Caco-2 (cell line): ENCODE measurements around the gene ZSCAN20. TPM values are rescaled to one million over a fixed set of nuclear protein-coding genes. Genes with fewer than 3 reads are reported as not detected.

Source experiments
- BruUV-seq: library from RNA; stranded (reverse); fragments of 400-500 nt; replicated peaks from 2 replicates; lab custom pipeline; 2021; lab: Mats Ljungman, UMichigan
- CTCF ChIA-PET: fragments of 300-600 bp; sonication (Branson Sonifier 250); formaldehyde crosslinking; loops from one replicate; lab custom pipeline; 2022; ENCODE audit warnings: antibody characterized with exemption; lab: Charles Lee
- POLR2A ChIA-PET: fragments of 300-600 bp; sonication (Branson Sonifier 250); formaldehyde crosslinking; loops from one replicate; lab custom pipeline; 2022; ENCODE audit warnings: antibody characterized with exemption; lab: Charles Lee
- DNase-seq, 2 experiments: peaks; one replicate each; pipeline versions ENCODE4 v3.0.0 to v3.0.0-alpha.2; 2020 to 2022
- H3K27me3 ChIP-seq: replicated peaks from 2 replicates; pipeline ENCODE4 v1.6.0; 2011; ENCODE audit warnings: low read length; ENCODE audit not compliant: control insufficient read depth, insufficient read depth
- H3K36me3 ChIP-seq: 2 replicates; pipeline ENCODE4 v1.5.1; 2011; ENCODE audit warnings: low read length; ENCODE audit not compliant: control insufficient read depth, insufficient read depth
- H3K4me1 ChIP-seq: fragments of 250-450 bp; sonication (Bioruptor Pico); 2 replicates; pipeline ENCODE4 v1.5.1; 2020; ENCODE audit warnings: mild to moderate bottlenecking
- H3K4me3 ChIP-seq: 2 replicates; pipeline ENCODE4 v1.5.1; 2011; ENCODE audit warnings: low read depth, mild to moderate bottlenecking, control low read depth, low read length
- H3K9me3 ChIP-seq: fragments of 250-450 bp; sonication (Bioruptor Pico); 2 replicates; pipeline ENCODE4 v1.5.1; 2020; ENCODE audit warnings: mild to moderate bottlenecking, moderate library complexity
- H3K27ac Mint-ChIP-seq: one replicate; pipeline ENCODE4 v1.8.0; 2022; ENCODE audit warnings: mixed read lengths; ENCODE audit not compliant: unreplicated experiment
- H3K27me3 Mint-ChIP-seq: one replicate; pipeline ENCODE4 v1.8.0; 2022; ENCODE audit warnings: mixed read lengths; ENCODE audit not compliant: insufficient read depth, unreplicated experiment
- H3K36me3 Mint-ChIP-seq: one replicate; pipeline ENCODE4 v1.8.0; 2022; ENCODE audit warnings: mild to moderate bottlenecking, mixed read lengths; ENCODE audit not compliant: insufficient read depth, unreplicated experiment
- H3K4me1 Mint-ChIP-seq: one replicate; pipeline ENCODE4 v1.8.0; 2022; ENCODE audit warnings: low read depth, mixed read lengths; ENCODE audit not compliant: unreplicated experiment
- H3K4me3 Mint-ChIP-seq: one replicate; pipeline ENCODE4 v1.8.0; 2022; ENCODE audit warnings: mild to moderate bottlenecking, moderate library complexity, mixed read lengths; ENCODE audit not compliant: unreplicated experiment
- H3K9me3 Mint-ChIP-seq: one replicate; pipeline ENCODE4 v1.8.0; 2022; ENCODE audit warnings: mixed read lengths; ENCODE audit not compliant: unreplicated experiment
- CTCF ChIP-seq, 2 experiments: fragments of 200-600 bp in 1 of 2; IDR thresholded peaks; 1 replicate in 1 of 2; 2 replicates in 1 of 2; pipeline versions ENCODE4 v1.5.1 to v1.8.0; 2011 to 2022; ENCODE audit warnings: antibody characterized with exemption in 1 of 2, control low read depth in 1 of 2, inconsistent platforms in 1 of 2, low read depth in 1 of 2, low read length in 1 of 2, mild to moderate bottlenecking in 1 of 2, moderate library complexity in 1 of 2; ENCODE audit not compliant: insufficient read depth in 1 of 2, severe bottlenecking in 1 of 2, unreplicated experiment in 1 of 2
- intact Hi-C: fragments of 100-400 bp; cut with micrococcal nuclease; formaldehyde crosslinking; loops from one replicate; pipeline ENCODE4 v1.10.0; 2022; ENCODE audit not compliant: unreplicated experiment
- total RNA-seq: library from RNA; stranded (reverse); gene quantifications from 2 replicates; pipeline ENCODE4 v1.2.3, GENCODE V29; 2022

ZSCAN20 gene
- total RNA-seq, 1 experiment from 2014 or later: 3.0 TPM

DNA sequence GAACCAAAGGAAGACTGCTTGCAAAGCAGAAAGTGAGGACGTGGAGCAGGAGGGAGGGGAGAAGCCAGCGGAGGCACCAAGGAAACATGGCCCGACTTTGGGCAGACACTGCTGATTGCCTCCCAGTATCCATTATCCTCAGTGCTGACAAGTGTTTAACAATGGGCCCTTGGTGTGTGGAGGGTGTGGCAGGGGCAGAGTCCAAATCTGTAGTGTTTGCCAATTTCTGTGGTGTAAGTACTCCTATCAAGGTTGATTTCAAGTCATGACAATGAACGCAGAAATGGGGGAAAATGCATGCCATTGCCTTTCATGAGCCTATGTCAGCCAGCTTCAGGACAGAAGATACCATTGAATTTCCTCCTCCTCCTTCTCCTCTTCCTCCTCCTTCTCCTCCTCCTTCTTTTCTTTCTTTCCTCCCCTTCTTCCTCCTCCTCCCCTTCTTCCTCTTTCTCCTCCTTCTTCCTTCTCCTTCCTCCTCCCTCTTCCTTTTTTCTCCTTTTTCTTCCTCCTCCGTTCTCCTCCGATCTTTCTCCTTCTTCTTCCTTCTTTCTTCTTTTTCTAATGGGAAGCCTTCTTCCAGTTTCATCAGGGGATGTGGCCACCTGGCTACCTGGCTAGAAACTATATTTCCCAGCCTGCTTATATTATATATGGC, 31.2 kb upstream of the ZSCAN20 start:
- H3K4me3 Mint-ChIP-seq: no peak overlapping the region
- no TSS peak for BruUV-seq
- H3K27me3 Mint-ChIP-seq: peaks cover 3% of the 10 kb centered on the region
- no peak for TF ChIP-seq CTCF (IDR thresholded peaks at IDR 0.05; ENCODE audit: insufficient read depth in 1 of 2, low read depth in 1 of 2, low read length in 1 of 2, severe bottlenecking in 1 of 2, unreplicated experiment in 1 of 2)
- H3K36me3 Mint-ChIP-seq: no peaks in the 10 kb centered on the region
- no peak overlapping the region for H3K27ac Mint-ChIP-seq
- ChIA-PET POLR2A (no interaction called here), CTCF (no interaction called here)
- no peaks in the 10 kb centered on the region for H3K4me1 Mint-ChIP-seq
- no peak for DNase-seq
- intact Hi-C loops: no loop called here
- no peaks in the 10 kb centered on the region for H3K27me3 ChIP-seq
- no peaks in the 10 kb centered on the region for H3K36me3 ChIP-seq
- peaks cover 3% of the 10 kb centered on the region; the same call in 1 of the 2 replicates for H3K9me3 ChIP-seq
- no peak overlapping the region for H3K4me3 ChIP-seq
- no peaks in the 10 kb centered on the region for H3K9me3 Mint-ChIP-seq
- H3K4me1 ChIP-seq: no peaks in the 10 kb centered on the region

DNA sequence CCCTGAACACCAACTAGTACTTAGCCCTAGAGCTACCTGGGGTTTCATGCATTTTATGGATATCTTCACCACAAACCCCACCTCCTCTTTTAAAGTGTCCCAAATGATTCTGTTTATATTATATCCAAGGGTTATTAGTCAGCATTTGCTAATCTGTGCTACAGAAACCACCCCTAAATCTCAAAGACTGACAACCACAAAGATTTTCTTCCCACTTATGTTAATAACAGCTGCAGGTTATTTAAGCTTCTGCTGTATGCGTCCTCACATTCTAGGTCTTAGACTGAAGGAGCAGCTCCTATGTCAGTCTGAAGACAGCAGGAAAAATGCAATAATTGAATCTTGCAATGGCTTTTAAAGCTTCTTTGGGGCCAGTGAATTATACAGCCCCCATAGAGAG, 30.3 kb upstream of the ZSCAN20 start:
- Histone ChIP-seq H3K9me3 (peaks cover 3% of the 10 kb centered on the region; the same call in 1 of the 2 replicates), H3K4me3 (no peak overlapping the region), H3K36me3 (no peaks in the 10 kb centered on the region), H3K27me3 (no peaks in the 10 kb centered on the region), H3K4me1 (no peaks in the 10 kb centered on the region)
- no peak overlapping the region for H3K27ac Mint-ChIP-seq
- no peak for TF ChIP-seq CTCF (IDR thresholded peaks at IDR 0.05; ENCODE audit: insufficient read depth in 1 of 2, low read depth in 1 of 2, low read length in 1 of 2, severe bottlenecking in 1 of 2, unreplicated experiment in 1 of 2)
- no peaks in the 10 kb centered on the region for H3K36me3 Mint-ChIP-seq
- peaks cover 3% of the 10 kb centered on the region for H3K27me3 Mint-ChIP-seq
- ChIA-PET POLR2A (no interaction called here), CTCF (no interaction called here)
- intact Hi-C loops: no loop called here
- no peak for DNase-seq
- H3K9me3 Mint-ChIP-seq: no peaks in the 10 kb centered on the region
- H3K4me1 Mint-ChIP-seq: no peaks in the 10 kb centered on the region
- BruUV-seq: no TSS peak
- no peak overlapping the region for H3K4me3 Mint-ChIP-seq

GRCh38 chr1:33443080-33443704, 29.3 kb upstream of the ZSCAN20 start:
- BruUV-seq: no TSS peak
- no peak for TF ChIP-seq CTCF (IDR thresholded peaks at IDR 0.05; ENCODE audit: insufficient read depth in 1 of 2, low read depth in 1 of 2, low read length in 1 of 2, severe bottlenecking in 1 of 2, unreplicated experiment in 1 of 2)
- no peaks in the 10 kb centered on the region for H3K27me3 ChIP-seq
- no peaks in the 10 kb centered on the region for H3K4me1 Mint-ChIP-seq
- ChIA-PET CTCF (no interaction called here), POLR2A (no interaction called here)
- no peak overlapping the region for H3K4me3 Mint-ChIP-seq
- H3K36me3 Mint-ChIP-seq: no peaks in the 10 kb centered on the region
- no peaks in the 10 kb centered on the region for H3K36me3 ChIP-seq
- no peak for DNase-seq
- H3K4me1 ChIP-seq: no peaks in the 10 kb centered on the region
- no peaks in the 10 kb centered on the region for H3K9me3 Mint-ChIP-seq
- intact Hi-C loops: no loop called here
- H3K9me3 ChIP-seq: peaks cover 3% of the 10 kb centered on the region; the same call in 1 of the 2 replicates
- peaks cover 5% of the 10 kb centered on the region for H3K27me3 Mint-ChIP-seq
- no peak overlapping the region for H3K27ac Mint-ChIP-seq
- no peak overlapping the region for H3K4me3 ChIP-seq
